ENCODE data around the gene CES4A.
"Not testable (repeated sequence)": the region's sequence is repeated elsewhere in the genome, so short reads cannot be mapped to it uniquely, and the experiment has no call there.

GRCh38 chr16:66956154-66956457 lies 32.3 kb upstream of the CES4A start:
- TF ChIP-seq CTCF (IDR thresholded peaks at IDR 0.05; ENCODE audit: poor library complexity); EZH2phosphoT487 (IDR thresholded peaks at IDR 0.05; ENCODE audit: low read depth, severe bottlenecking, unreplicated experiment): not testable (repeated sequence)
